GM21367 (cell line): ENCODE data around the gene VSNL1.

Experiments
- ATAC-seq: cut with Tn5 transposase; IDR thresholded peaks from one replicate; pipeline ENCODE4 v1.9.1; 2021; ENCODE audit not compliant: unreplicated experiment

Gene VSNL1

GRCh38 chr2:17540093-17540812 lies at the start of gene VSNL1:
Gene VSNL1, plus strand, starts transcription at chr2:17540696. Its CDS starts 51,379 bp downstream, at chr2:17592075.
- ATAC-seq = no peak

- no peak for ATAC-seq
These were observed 44.9 kb upstream of the VSNL1 start for GRCh38 chr2:17495590-17495989.

DNA sequence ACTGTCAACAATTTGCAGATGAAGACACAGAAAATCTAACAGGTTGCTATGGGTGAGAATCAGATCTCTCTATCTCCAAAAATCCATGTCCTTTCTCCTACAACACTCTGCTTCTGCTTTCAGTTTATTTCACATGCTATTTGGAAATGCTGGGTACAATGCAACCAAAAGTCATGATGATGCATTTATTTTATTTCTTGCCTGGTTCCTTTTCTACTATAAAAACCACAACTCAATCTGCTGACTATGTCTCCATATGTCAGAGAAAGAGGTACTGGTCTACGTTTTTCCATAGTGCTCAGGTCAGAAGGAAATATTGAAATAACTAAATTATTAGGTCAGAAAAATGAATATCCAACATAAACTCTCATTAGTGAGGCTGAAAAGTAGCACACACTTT lies 42.8 kb upstream of the VSNL1 start:
- ATAC-seq = no peak

DNA sequence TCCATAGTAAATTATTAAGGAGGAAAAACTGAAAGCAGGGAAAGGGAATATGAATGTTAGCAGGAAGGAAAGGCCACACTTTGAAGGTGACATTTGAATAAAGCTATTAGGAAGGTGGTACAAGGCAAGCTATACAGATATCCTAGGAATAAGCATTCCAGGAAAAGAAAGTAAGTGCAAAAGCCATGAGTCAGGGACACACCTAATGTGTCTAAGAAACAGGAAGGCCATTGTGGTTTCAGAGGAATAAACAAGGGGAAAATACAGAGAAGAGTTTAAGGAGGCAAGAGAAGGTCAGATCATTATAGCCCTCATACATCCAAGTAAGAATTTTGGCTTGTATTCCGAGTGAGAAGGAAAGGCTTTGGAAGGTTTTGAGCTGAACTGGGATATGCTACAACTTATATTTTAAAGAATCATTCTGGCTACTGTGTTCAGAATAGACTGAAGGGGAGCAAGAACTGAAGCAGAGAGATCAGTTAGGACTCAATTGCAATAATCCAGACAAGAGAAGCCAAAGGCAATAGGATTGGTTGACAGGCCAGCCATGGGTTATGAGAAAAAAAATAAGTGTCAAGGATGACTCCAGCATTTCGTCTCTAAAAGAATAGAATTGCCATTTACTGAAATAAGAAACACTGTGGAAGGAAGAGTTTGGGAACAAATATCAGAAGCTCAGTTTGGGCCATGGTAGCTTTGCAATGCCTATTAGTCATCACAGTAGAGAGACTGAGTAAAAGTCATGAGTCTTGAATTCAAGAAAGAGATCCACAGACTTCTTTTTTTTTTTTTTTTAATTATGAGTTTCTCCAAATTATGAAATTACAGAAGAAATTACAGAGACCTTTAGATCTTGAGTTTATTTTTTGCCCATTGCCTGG lies 33.5 kb upstream of the VSNL1 start:
- no peak for ATAC-seq

DNA sequence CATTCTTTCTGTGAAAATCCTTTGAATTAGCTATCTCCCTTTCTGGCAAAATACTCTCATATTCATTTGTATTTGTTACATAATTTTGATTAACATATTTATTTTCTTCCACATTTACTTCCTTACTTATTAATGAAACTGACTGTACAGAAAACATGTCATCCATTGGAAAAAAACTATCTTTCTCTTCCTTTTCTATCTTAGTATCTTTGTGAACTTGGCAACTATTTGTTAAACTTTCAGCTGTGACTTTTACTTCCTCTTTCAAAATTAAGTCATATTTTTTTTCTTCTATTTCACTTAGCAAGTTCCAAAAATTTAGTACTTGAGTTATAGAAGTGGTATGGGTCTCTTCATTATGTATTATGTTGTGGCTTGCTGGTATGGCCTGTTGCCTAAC lies 24.8 kb upstream of the VSNL1 start:
- ATAC-seq = peak; percentile 48

- ATAC-seq = peak; percentile 8
These were observed 22.9 kb upstream of the VSNL1 start for GRCh38 chr2:17517481-17518211.

GRCh38 chr2:17518212-17519154 lies 22.0 kb upstream of the VSNL1 start, which contains the start of gene RAD51AP2:
Gene RAD51AP2, minus strand, starts transcription at chr2:17518440. Its CDS starts 25 bp downstream, at chr2:17518415.
- ATAC-seq = peak; percentile 87

DNA sequence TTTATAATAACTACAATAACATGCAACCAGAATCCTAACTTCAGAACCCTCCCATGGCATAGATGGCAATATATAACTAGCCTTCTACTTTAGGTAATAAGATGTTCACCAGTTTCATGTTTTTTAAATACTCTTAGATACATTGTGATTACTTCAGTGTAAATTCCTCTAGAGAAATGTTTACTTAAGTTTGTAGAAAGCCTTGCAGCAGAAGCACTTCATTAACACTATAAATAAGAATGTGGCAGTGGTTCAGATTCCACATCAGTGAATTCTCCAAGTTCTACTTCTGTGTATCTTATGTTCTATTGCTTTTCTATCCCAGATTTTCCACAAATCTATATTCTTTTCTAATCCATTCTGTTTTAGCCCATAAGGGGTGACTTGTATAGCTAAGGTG lies 21.0 kb upstream of the VSNL1 start:
- ATAC-seq = no peak

GRCh38 chr2:17520761-17521160 lies 19.7 kb upstream of the VSNL1 start:
- ATAC-seq = no peak

DNA sequence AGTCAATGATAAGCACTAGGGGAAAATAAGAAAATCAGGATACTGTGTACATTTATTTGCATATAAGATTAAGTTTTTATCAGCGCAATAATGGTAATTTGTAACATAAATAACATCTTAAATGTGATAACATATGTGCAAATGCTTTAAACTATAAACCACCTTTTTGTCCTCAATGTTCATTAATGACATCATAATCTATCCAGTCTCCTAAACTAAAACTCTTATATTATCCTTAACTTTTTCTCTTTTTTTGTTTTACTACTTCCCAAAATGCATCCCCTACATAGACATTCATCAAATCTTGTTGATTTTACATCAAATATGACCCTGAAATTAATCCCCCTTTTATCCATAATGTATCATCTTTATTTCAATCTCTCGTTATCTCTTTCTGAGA lies 18.9 kb upstream of the VSNL1 start:
- no peak for ATAC-seq

- no peak for ATAC-seq
These were observed 18.2 kb upstream of the VSNL1 start for GRCh38 chr2:17522303-17522702.

- no peak for ATAC-seq
These were observed 10.7 kb upstream of the VSNL1 start for GRCh38 chr2:17529771-17530170.

- ATAC-seq = no peak
These were observed 7.0 kb upstream of the VSNL1 start for GRCh38 chr2:17533546-17533945.

DNA sequence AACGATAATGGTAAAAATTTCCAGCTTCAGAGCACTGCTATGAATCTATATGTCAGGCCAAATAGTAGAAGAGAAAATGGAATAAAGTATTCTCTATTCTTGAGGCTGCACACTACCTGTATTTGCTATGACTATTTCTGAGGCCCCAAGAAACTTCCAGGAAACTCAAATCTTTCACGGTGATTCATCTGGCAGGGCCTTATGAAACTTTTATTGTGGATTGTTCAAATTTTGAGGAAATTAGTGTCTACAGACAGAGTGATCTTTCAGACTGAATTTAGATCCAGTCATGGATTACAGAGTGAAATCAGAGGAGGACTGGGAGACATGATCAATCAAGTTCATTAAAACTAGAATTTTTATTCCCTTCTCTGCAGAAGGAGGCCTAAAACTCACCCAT lies 4.1 kb upstream of the VSNL1 start:
- no peak for ATAC-seq

GRCh38 chr2:17538022-17538843 lies 2.3 kb upstream of the VSNL1 start:
- peak; percentile 16 for ATAC-seq

DNA sequence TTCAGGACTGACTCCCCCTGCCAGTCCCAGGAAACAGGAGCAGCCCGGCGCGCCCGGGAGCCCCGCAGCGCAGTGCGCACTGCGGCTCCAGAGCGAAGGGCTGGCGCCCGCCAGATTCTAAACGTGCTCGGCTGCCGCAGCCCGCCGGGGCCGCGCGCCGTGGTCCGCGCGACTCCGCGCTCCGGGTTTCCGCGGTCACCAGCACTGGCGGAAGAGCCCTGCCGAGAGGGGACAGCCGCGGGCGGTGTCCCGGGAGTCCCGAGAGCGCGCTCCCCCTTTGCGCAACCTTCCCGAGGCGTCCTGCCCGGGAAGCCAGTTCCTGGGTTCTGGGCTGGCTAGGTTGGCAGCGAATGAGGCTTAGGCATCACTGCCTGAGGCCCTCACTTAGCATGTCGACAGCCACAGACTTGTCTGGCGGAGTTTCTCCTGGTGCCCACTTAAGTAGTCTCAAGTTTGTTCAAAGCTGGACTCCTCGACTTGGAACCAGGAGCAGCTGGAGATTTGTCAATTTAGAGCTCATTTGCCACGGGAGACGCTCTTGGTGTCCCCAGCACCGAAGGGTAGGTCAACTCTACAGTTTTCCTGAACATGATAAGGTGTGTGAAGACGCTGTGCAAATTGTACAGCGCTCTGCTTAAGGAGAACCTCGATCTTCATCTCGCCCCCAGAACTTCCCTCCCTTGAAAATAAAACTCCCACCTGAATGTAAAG lies 1.5 kb upstream of the VSNL1 start:
- ATAC-seq = peak; percentile 48

- ATAC-seq = no peak
These were observed 844 bp upstream of the VSNL1 start for GRCh38 chr2:17539611-17540092.

GRCh38 chr2:17540813-17541530 lies 476 bp downstream of the VSNL1 start:
- no peak for ATAC-seq
